ENCODE data around the gene LPAR1. TPM values are rescaled to one million over a fixed set of nuclear protein-coding genes. Genes with fewer than 3 reads are reported as not detected.

The LPAR1 gene
- total and polyA plus RNA-seq, 10 of the 15 experiments (the other 5 are each of a cell fraction or from before 2014, with no cell fraction given), result 3.3 to 12.9 (median 8.4) TPM

DNA sequence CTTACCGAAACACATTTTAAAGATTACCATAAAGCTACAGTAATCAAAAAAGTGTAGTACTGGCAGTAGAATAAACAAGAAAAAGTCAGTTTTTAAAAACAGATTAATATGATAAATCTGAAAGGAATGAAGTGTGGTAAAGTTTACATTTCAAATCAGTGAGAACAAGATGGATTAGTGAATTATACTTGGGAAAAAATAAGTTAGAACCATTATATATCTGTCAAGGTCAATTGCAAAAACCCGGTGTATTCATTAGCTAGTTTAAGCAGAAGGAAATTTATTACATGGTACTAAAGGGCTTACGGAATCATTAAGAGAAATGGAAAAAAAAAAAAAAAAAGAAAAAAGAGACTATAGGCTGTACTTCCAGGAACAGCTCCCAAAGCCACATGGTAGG, 205.3 kb downstream of the LPAR1 start:
- Histone ChIP-seq H2AFZ (ENCODE audit: control insufficient read depth, low read depth, low read length) (no peak overlapping the region), H4K20me1 (ENCODE audit: control insufficient read depth, insufficient read depth) (no peaks in the 10 kb centered on the region), H3K27me3 (replicated peaks in 1 of 2; ENCODE audit: control insufficient read depth in 2 of 2, insufficient read depth in 2 of 2, low read length in 1 of 2) (no peaks in the 10 kb centered on the region), H3K4me1 (ENCODE audit: control insufficient read depth, insufficient read depth, low read length) (no peaks in the 10 kb centered on the region), H3K36me3 (ENCODE audit: control insufficient read depth in 2 of 2, insufficient read depth in 2 of 2, low read length in 1 of 2) (no peaks in the 10 kb centered on the region), H3K9me3 (replicated peaks; ENCODE audit: control insufficient read depth, insufficient read depth, low read length) (no peaks in the 10 kb centered on the region), H3K79me2 (ENCODE audit: control insufficient read depth, insufficient read depth, low read length) (no peaks in the 10 kb centered on the region), H3K27ac (ENCODE audit: control insufficient read depth, insufficient read depth) (no peak overlapping the region), H3K4me3 (no peak overlapping the region), H3K4me2 (ENCODE audit: control insufficient read depth, insufficient read depth) (no peak overlapping the region), H3K9ac (ENCODE audit: control insufficient read depth, insufficient read depth, low read length) (no peak overlapping the region)
- intact Hi-C loops (cut with micrococcal nuclease; ENCODE audit: unreplicated experiment) (no loop called here), in situ Hi-C loops (cut with MboI) (no loop called here)
- RAD21 ChIA-PET (ENCODE audit: unreplicated experiment), result interaction anchor here (0.6 to 1.0 kb wide), 2 partner anchors 21 to 199 kb away, joined by 3 to 4 read pairs; no protein-coding TSS in a partner anchor
- ATAC-seq, result no peak
- BruUV-seq (replicated peaks), result no TSS peak
- CTCF ChIA-PET, result interaction anchor here (0.9 to 1.0 kb wide), 2 partner anchors 9 to 12 kb away, joined by 3 to 4 read pairs; no protein-coding TSS in a partner anchor
- DNase-seq (ENCODE audit: low read depth, low spot score), result no peak
- SMC1A ChIA-PET (ENCODE audit: uncharacterized antibody, unreplicated experiment), result interaction anchor here (0.5 to 1.2 kb wide), 3 partner anchors 11 to 257 kb away, joined by 3 to 4 read pairs (median 3); no protein-coding TSS in a partner anchor
- no peak for TF ChIP-seq FOS (IDR thresholded peaks at IDR 0.05; ENCODE audit: borderline replicate concordance, extremely low read depth, insufficient read length)
- TF ChIP-seq CBX3 (IDR thresholded peaks at IDR 0.05; ENCODE audit: borderline replicate concordance, low read depth), result no peak
- TF ChIP-seq KAT2A (conservative IDR thresholded peaks at IDR 0.05; ENCODE audit: control insufficient read depth, low read depth, low read length), result no peak
- TF ChIP-seq ETV6 (conservative IDR thresholded peaks at IDR 0.05 in 1 of 2, IDR thresholded peaks at IDR 0.05 in 1 of 2; ENCODE audit: borderline replicate concordance in 1 of 2, low read depth in 1 of 2), result no peak
- no peak for TF ChIP-seq PRDM15 (CRISPR knock-in tag; IDR thresholded peaks at IDR 0.05)
- TF ChIP-seq MYB (IDR thresholded peaks at IDR 0.05; ENCODE audit: borderline replicate concordance, low read depth, low read length), result no peak
- TF ChIP-seq TBL1XR1 (IDR thresholded peaks at IDR 0.05; ENCODE audit: low read depth, low read length), result no peak
- no peak for TF ChIP-seq EED (IDR thresholded peaks at IDR 0.05; ENCODE audit: low read depth)
- no peak for TF ChIP-seq CHD2 (IDR thresholded peaks at IDR 0.05; ENCODE audit: borderline replicate concordance, low read depth, low read length)
- no peak for TF ChIP-seq MTA3 (IDR thresholded peaks at IDR 0.05; ENCODE audit: borderline replicate concordance, low read length)
- no peak for TF ChIP-seq NFIC (IDR thresholded peaks at IDR 0.05; ENCODE audit: low read depth, low read length)
- no peak for TF ChIP-seq ATF7 (IDR thresholded peaks at IDR 0.05; ENCODE audit: low read depth)
- TF ChIP-seq SRF (IDR thresholded peaks at IDR 0.05; ENCODE audit: low read depth in 2 of 2, low read length in 2 of 2), result no peak
- no peak for TF ChIP-seq NFYB (IDR thresholded peaks at IDR 0.05; ENCODE audit: insufficient read depth, low read depth, low read length)
- POLR2A ChIA-PET, result interaction anchor here (0.6 kb wide), 1 partner anchor 142 kb away, joined by 3 read pairs; no protein-coding TSS in a partner anchor
- WGBS (ENCODE audit: insufficient coverage, insufficient replicate concordance, low lambda C conversion rate, missing lambda C conversion rate), result 100% methylated on average over 3 of the region's 3 CpGs
- no peak for FAIRE-seq

All from GM12878 (cell line).